GM19468 (cell line): ENCODE measurements around the gene PLXNA2.
A peak's percentile ranks its signal among the peaks of the same experiment; 100 is the strongest.

Experiments used
- ATAC-seq: cut with Tn5 transposase; IDR thresholded peaks from one replicate; pipeline ENCODE4 v1.9.1; 2021; ENCODE audit warnings: mild to moderate bottlenecking, moderate library complexity, moderate number of reproducible peaks; ENCODE audit not compliant: unreplicated experiment; ENCODE audit errors: extremely low read depth

PLXNA2 gene

GRCh38 chr1:208151728-208152598, 92.2 kb downstream of the PLXNA2 start:
- no peak for ATAC-seq

- ATAC-seq = no peak
These were observed 93.2 kb downstream of the PLXNA2 start for GRCh38 chr1:208150833-208151458.

- ATAC-seq = no peak
These were observed 94.2 kb downstream of the PLXNA2 start for GRCh38 chr1:208149776-208150514.

DNA sequence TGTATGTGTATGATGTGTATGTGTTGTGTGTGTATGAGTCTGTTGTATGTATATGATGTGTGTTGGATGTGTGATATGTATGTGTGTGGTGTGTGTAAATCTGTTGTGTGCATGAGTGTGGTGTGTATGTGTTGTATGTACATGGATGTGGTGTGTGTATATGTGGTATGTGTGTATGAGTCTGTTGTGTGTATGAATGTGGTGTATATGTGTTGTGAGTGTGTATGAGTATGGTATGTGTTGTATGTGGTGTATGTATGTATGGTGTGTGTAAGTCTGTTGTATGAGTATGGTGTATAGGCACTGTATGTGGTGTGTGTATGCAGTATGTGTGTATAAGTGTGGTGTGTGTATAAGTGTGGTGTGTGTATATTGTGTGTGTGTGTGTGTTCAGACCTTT, 95.0 kb downstream of the PLXNA2 start:
- ATAC-seq = no peak

DNA sequence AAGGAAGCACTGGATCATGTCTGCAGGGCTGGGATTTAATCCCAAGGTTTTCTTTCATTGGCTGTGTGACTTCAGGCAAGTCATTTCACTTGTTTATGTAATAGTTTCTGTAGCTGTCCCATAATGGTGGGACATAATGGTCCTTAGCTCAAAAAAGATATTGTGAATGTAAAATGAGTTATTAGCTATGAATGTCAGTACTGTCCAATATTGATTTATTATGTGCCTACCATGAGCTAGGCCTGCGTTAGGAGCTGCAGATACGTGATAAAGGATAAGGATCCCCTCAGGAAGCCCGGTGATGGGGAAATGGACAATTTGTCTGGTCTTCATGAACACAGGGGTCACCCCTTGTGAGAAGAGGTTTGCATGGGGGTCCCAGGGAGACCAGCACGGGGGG, 95.8 kb downstream of the PLXNA2 start:
- no peak for ATAC-seq

DNA sequence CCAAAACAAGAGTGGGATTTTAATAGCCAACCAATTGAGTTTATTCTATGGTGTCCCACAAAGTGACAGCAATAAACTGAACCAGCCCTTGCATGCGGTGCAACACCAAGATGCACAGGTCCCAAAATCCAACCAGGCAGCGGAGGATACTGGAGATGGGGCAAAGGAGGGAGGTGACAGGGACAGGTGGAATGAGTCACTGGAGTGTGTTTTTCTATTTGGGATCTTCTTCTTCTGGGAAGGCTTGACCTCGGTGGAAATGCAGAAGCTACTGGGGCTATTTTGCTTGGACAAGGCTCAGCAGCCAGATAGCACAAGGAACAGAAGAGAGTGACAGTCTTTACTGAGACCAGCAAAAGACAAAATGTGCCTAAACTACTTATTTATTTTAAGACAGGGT, 97.5 kb downstream of the PLXNA2 start:
- ATAC-seq = no peak

GRCh38 chr1:208145167-208145566, 99.0 kb downstream of the PLXNA2 start:
- ATAC-seq = no peak

- ATAC-seq = no peak
These were observed 101.4 kb downstream of the PLXNA2 start for GRCh38 chr1:208142590-208143382.

DNA sequence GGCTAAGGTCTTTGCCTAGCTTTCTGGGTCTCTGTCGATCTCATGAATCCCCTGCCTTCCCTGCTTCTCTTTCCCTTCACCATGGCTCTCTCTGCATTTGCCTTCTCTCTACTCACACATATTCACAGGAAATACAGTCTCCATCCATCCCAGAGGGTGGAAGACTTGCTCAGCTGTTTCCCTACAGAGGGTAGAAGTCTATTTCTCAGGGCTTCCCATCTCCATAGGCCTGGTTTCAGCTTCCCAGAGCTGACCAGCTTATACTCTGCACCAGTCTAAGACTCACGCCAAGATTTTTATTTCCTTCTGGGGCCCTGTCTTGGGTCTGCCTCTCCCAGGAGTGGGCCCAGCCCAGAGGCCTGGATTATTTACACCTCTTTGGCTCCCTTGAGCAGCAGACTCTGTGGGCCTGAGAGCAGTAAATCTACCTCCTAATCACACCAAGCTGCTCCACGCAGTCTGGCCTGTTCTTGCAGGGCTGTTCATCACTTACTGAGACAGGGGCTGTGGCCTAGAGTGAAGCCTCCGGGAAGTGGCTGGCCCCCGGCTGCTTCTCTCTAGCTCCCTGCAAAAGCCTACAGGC, 102.5 kb downstream of the PLXNA2 start:
- no peak for ATAC-seq

DNA sequence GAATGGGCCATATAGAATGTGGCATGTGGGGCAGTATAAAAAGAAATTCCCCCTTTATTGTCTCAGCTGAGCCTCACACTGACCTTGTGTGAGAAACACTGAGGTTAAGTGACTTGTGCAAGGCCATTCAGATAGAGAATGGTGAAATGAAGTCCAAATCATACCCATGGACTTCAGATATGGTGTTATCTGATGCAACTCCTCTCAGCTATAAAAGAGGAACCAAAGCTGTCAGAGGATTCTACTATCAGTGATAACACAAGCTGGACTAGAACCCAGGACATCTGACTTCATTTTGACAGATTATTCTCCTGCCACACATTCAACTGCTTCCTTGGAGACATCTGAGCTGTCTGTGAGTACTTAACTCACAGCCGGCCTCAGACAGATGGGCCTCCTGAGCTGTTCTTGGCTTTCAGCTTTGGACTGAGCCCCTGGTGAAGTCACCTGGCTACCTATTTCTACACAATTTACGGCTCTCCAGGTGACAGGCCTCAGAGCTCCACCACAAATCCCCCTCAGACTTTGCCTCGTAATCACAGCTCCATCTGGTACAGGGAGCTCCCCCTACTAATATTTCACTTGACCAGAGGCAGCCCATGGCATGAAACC, 104.6 kb downstream of the PLXNA2 start:
- no peak for ATAC-seq

- no peak for ATAC-seq
These were observed 107.0 kb downstream of the PLXNA2 start for GRCh38 chr1:208137193-208137592.

DNA sequence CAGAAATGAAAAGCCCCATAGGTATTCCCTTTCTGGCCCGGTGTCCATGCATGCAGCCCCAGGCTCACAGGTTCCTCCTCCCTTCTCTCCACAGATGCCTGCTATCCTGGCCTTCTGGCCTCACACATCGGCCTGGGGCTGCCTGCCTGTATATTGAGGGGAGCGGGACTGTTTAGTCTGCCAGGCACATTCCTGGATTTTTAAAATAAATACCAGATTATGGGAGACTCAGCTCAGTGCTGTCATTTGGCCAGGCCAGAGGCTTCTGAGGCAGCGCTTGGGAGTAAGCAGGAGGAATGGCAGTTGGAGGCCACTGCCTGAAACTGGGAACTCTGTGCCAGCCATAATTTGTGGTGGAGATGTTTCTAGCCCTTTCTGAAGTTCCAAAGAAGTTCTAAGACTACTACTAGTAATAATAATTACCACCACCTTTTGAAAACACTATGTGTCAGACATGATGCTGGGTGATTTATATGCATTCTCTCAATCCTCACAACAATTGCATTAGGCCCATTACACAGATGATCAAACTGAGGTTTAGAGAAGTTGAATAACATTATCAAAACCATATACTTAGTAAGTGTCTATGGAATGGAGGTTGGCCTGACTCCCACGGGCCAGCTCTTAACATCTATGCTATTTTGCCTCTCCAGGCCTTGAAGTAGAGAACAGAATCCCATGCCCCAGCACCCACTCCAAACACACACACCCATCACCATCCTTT, 107.6 kb downstream of the PLXNA2 start:
- no peak for ATAC-seq

GRCh38 chr1:208135354-208135753, 108.8 kb downstream of the PLXNA2 start:
- ATAC-seq = no peak

DNA sequence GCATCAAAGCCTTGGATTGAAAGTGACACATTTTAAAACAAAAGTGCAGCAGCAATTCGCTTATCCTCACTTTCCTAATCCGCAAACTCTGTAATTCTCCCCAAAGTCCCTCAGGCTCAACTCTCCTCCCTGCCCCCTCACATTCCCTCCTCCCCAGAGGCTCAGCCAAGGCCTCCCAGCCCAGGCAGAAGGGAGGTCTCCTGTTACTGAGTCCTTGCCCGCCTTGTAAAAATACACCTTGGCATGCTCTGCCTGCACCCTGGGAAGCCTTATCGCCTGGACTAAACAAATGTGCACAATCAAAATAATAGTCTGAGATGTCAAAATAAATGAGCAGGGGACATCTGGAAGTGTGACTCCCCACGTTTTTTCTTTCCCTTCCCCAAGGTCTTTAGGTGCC, 109.7 kb downstream of the PLXNA2 start:
- ATAC-seq = no peak

- no peak for ATAC-seq
These were observed 110.8 kb downstream of the PLXNA2 start for GRCh38 chr1:208133355-208133754.

GRCh38 chr1:208132287-208132882, 111.8 kb downstream of the PLXNA2 start:
- peak; percentile 78 for ATAC-seq

- ATAC-seq = no peak
These were observed 112.4 kb downstream of the PLXNA2 start for GRCh38 chr1:208131621-208132286.

DNA sequence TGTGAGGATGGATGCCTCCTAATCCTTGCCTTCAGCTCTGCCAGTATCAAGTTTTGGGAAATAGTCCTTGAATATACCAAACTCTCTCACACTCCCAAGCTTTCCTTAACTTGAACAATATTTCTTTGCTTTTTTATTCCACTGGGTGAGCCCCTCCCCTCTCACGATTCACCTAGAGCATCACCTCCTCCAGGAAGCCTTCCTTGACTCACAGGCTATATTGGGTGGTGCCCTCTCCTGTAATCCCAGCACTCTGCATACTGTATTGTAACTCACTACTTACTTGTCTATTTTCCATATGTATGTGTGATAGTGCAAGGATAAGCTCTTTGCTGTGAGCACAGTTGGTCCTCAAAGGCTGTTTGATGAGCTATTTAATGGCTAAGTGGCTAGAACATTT, 114.7 kb downstream of the PLXNA2 start:
- no peak for ATAC-seq
